Stimulated activated CD4-positive, alpha-beta T cell treated with anti-CD3 and anti-CD28 coated beads, Interleukin-2, amount 100 ng/mL, for 4 hours (primary cell): ENCODE measurements around the gene SDR9C7.
"Not testable (repeated sequence)": the region's sequence is repeated elsewhere in the genome, so short reads cannot be mapped to it uniquely, and the experiment has no call there.

Experiments
- DNase-seq: peaks from one replicate; pipeline ENCODE4 v3.0.0-alpha.2; 2020; ENCODE audit warnings: low read depth

Gene SDR9C7

GRCh38 chr12:56916296-56916995, 17.8 kb downstream of the SDR9C7 start:
- no peak for DNase-seq

- no peak for DNase-seq
Observed at GRCh38 chr12:56914724-56915123, 19.5 kb downstream of the SDR9C7 start.

- no peak for DNase-seq
Observed at GRCh38 chr12:56914256-56914655, 20.0 kb downstream of the SDR9C7 start.

- not testable (repeated sequence) for DNase-seq
Observed at GRCh38 chr12:56909403-56909802, 24.8 kb downstream of the SDR9C7 start.

- DNase-seq: no peak
Observed at GRCh38 chr12:56908136-56908535, 26.1 kb downstream of the SDR9C7 start.

- no peak for DNase-seq
Observed at GRCh38 chr12:56905852-56906251, 28.4 kb downstream of the SDR9C7 start.

GRCh38 chr12:56903374-56903773, 30.8 kb downstream of the SDR9C7 start:
- DNase-seq: no peak

GRCh38 chr12:56901313-56901712, 32.9 kb downstream of the SDR9C7 start:
- not testable (repeated sequence) for DNase-seq

- no peak for DNase-seq
Observed at GRCh38 chr12:56900583-56900982, 33.6 kb downstream of the SDR9C7 start.

- DNase-seq: no peak
Observed at GRCh38 chr12:56898938-56899337, 35.3 kb downstream of the SDR9C7 start.

GRCh38 chr12:56897844-56898361, 36.3 kb downstream of the SDR9C7 start:
- no peak for DNase-seq

GRCh38 chr12:56896082-56896481, 38.1 kb downstream of the SDR9C7 start:
- no peak for DNase-seq

GRCh38 chr12:56894698-56895368, 39.4 kb downstream of the SDR9C7 start:
- DNase-seq: no peak

GRCh38 chr12:56891885-56892284, 42.3 kb downstream of the SDR9C7 start:
- DNase-seq: not testable (repeated sequence)

- DNase-seq: no peak
Observed at GRCh38 chr12:56886319-56886718, 47.9 kb downstream of the SDR9C7 start.

- no peak for DNase-seq
Observed at GRCh38 chr12:56885316-56885715, 48.9 kb downstream of the SDR9C7 start.

- DNase-seq: no peak
Observed at GRCh38 chr12:56884421-56884820, 49.8 kb downstream of the SDR9C7 start.

GRCh38 chr12:56882407-56882806, 51.8 kb downstream of the SDR9C7 start:
- DNase-seq: not testable (repeated sequence)

GRCh38 chr12:56880125-56880992, 53.8 kb downstream of the SDR9C7 start:
- DNase-seq: no peak

GRCh38 chr12:56879240-56880124, 54.7 kb downstream of the SDR9C7 start:
- DNase-seq: not testable (repeated sequence)

- no peak for DNase-seq
Observed at GRCh38 chr12:56878010-56878339, 56.2 kb downstream of the SDR9C7 start.
